ENCODE measurements around the gene TRIM14. TPM values are rescaled to one million over a fixed set of nuclear protein-coding genes. Genes with fewer than 3 reads are reported as not detected.
"Not testable (repeated sequence)": the region's sequence is repeated elsewhere in the genome, so short reads cannot be mapped to it uniquely, and the experiment has no call there.

Gene TRIM14
- total and polyA plus RNA-seq, 4 donors: 2.5 to 8.1 (median 4.9) TPM

- Histone ChIP-seq H3K27ac (ENCODE audit: low read depth, low read length) (no peak overlapping the region), H3K4me3 (ENCODE audit: low read depth, low read length) (peak overlapping the region; percentile 57), H3K9me3 (ENCODE audit: control insufficient read depth, insufficient read depth, low read length) (no peaks in the 10 kb centered on the region), H3K36me3 (ENCODE audit: control insufficient read depth, insufficient read depth, low read length) (no peaks in the 10 kb centered on the region), H3K27me3 (ENCODE audit: control insufficient read depth, insufficient read depth, low read length) (no peaks in the 10 kb centered on the region), H3K4me1 (ENCODE audit: control insufficient read depth, insufficient read depth, low read length) (peaks cover 12% of the 10 kb centered on the region)
- DNase-seq (ENCODE audit: low read depth in 4 of 6, low spot score in 6 of 6): no peak
- WGBS (ENCODE audit: insufficient coverage): 65% methylated on average over 5 of the region's 5 CpGs
Observed at GRCh38 chr9:98117984-98118639, 910 bp downstream of the TRIM14 start.

- not testable (repeated sequence) for H3K9me3 ChIP-seq (ENCODE audit: control insufficient read depth, insufficient read depth, low read length); H3K4me3 ChIP-seq (ENCODE audit: low read depth, low read length); DNase-seq (ENCODE audit: low read depth in 4 of 6, low spot score in 6 of 6); H3K27me3 ChIP-seq (ENCODE audit: control insufficient read depth, insufficient read depth, low read length); H3K27ac ChIP-seq (ENCODE audit: low read depth, low read length); H3K36me3 ChIP-seq (ENCODE audit: control insufficient read depth, insufficient read depth, low read length)
- H3K4me1 ChIP-seq (ENCODE audit: control insufficient read depth, insufficient read depth, low read length): peaks cover 12% of the 10 kb centered on the region
- WGBS (ENCODE audit: insufficient coverage): 89% methylated on average over 4 of the region's 6 CpGs
Observed at GRCh38 chr9:98117097-98117496, 1.9 kb downstream of the TRIM14 start.

GRCh38 chr9:98109052-98109451 lies 10.0 kb downstream of the TRIM14 start:
- no peaks in the 10 kb centered on the region for H3K9me3 ChIP-seq (ENCODE audit: control insufficient read depth, insufficient read depth, low read length)
- H3K27me3 ChIP-seq (ENCODE audit: control insufficient read depth, insufficient read depth, low read length): no peaks in the 10 kb centered on the region
- H3K4me3 ChIP-seq (ENCODE audit: low read depth, low read length): no peak overlapping the region
- WGBS (ENCODE audit: insufficient coverage): no CpG with 5 or more reads among the region's 3 CpGs
- no peak for DNase-seq (ENCODE audit: low read depth in 4 of 6, low spot score in 6 of 6)
- peaks cover 7% of the 10 kb centered on the region for H3K36me3 ChIP-seq (ENCODE audit: control insufficient read depth, insufficient read depth, low read length)
- H3K4me1 ChIP-seq (ENCODE audit: control insufficient read depth, insufficient read depth, low read length): no peaks in the 10 kb centered on the region
- no peak overlapping the region for H3K27ac ChIP-seq (ENCODE audit: low read depth, low read length)

- WGBS (ENCODE audit: insufficient coverage): 72% methylated on average over 2 of the region's 5 CpGs
- no peak overlapping the region for H3K4me3 ChIP-seq (ENCODE audit: low read depth, low read length)
- H3K27ac ChIP-seq (ENCODE audit: low read depth, low read length): no peak overlapping the region
- no peaks in the 10 kb centered on the region for H3K9me3 ChIP-seq (ENCODE audit: control insufficient read depth, insufficient read depth, low read length)
- no peaks in the 10 kb centered on the region for H3K27me3 ChIP-seq (ENCODE audit: control insufficient read depth, insufficient read depth, low read length)
- no peaks in the 10 kb centered on the region for H3K4me1 ChIP-seq (ENCODE audit: control insufficient read depth, insufficient read depth, low read length)
- peaks cover 7% of the 10 kb centered on the region for H3K36me3 ChIP-seq (ENCODE audit: control insufficient read depth, insufficient read depth, low read length)
- DNase-seq (ENCODE audit: low read depth in 4 of 6, low spot score in 6 of 6): no peak
Observed at GRCh38 chr9:98108531-98109031, 10.4 kb downstream of the TRIM14 start.

GRCh38 chr9:98107926-98108325 lies 11.1 kb downstream of the TRIM14 start:
- Histone ChIP-seq H3K36me3 (ENCODE audit: control insufficient read depth, insufficient read depth, low read length) (peaks cover 7% of the 10 kb centered on the region), H3K4me1 (ENCODE audit: control insufficient read depth, insufficient read depth, low read length) (no peaks in the 10 kb centered on the region), H3K27ac (ENCODE audit: low read depth, low read length) (no peak overlapping the region), H3K9me3 (ENCODE audit: control insufficient read depth, insufficient read depth, low read length) (no peaks in the 10 kb centered on the region), H3K27me3 (ENCODE audit: control insufficient read depth, insufficient read depth, low read length) (no peaks in the 10 kb centered on the region), H3K4me3 (ENCODE audit: low read depth, low read length) (no peak overlapping the region)
- 100% methylated on average over 1 of the region's 2 CpGs for WGBS (ENCODE audit: insufficient coverage)
- no peak for DNase-seq (ENCODE audit: low read depth in 4 of 6, low spot score in 6 of 6)

- 80% methylated on average over 7 of the region's 7 CpGs for WGBS (ENCODE audit: insufficient coverage)
- no peaks in the 10 kb centered on the region for H3K27me3 ChIP-seq (ENCODE audit: control insufficient read depth, insufficient read depth, low read length)
- peaks cover 7% of the 10 kb centered on the region for H3K36me3 ChIP-seq (ENCODE audit: control insufficient read depth, insufficient read depth, low read length)
- H3K27ac ChIP-seq (ENCODE audit: low read depth, low read length): no peak overlapping the region
- H3K4me1 ChIP-seq (ENCODE audit: control insufficient read depth, insufficient read depth, low read length): no peaks in the 10 kb centered on the region
- no peak for DNase-seq (ENCODE audit: low read depth in 4 of 6, low spot score in 6 of 6)
- no peak overlapping the region for H3K4me3 ChIP-seq (ENCODE audit: low read depth, low read length)
- H3K9me3 ChIP-seq (ENCODE audit: control insufficient read depth, insufficient read depth, low read length): no peaks in the 10 kb centered on the region
Observed at GRCh38 chr9:98105006-98105405, 14.0 kb downstream of the TRIM14 start.

- no peak for DNase-seq (ENCODE audit: low read depth in 4 of 6, low spot score in 6 of 6)
- H3K4me3 ChIP-seq (ENCODE audit: low read depth, low read length): no peak overlapping the region
- H3K4me1 ChIP-seq (ENCODE audit: control insufficient read depth, insufficient read depth, low read length): no peaks in the 10 kb centered on the region
- WGBS (ENCODE audit: insufficient coverage): 91% methylated on average over 2 of the region's 3 CpGs
- H3K36me3 ChIP-seq (ENCODE audit: control insufficient read depth, insufficient read depth, low read length): peaks cover 7% of the 10 kb centered on the region
- H3K27ac ChIP-seq (ENCODE audit: low read depth, low read length): no peak overlapping the region
- H3K27me3 ChIP-seq (ENCODE audit: control insufficient read depth, insufficient read depth, low read length): no peaks in the 10 kb centered on the region
- no peaks in the 10 kb centered on the region for H3K9me3 ChIP-seq (ENCODE audit: control insufficient read depth, insufficient read depth, low read length)
Observed at GRCh38 chr9:98104445-98104881, 14.6 kb downstream of the TRIM14 start.

GRCh38 chr9:98101868-98102273 lies 17.2 kb downstream of the TRIM14 start:
- H3K9me3 ChIP-seq (ENCODE audit: control insufficient read depth, insufficient read depth, low read length): no peaks in the 10 kb centered on the region
- H3K4me3 ChIP-seq (ENCODE audit: low read depth, low read length): no peak overlapping the region
- 27% methylated on average over 6 of the region's 6 CpGs for WGBS (ENCODE audit: insufficient coverage)
- no peak for DNase-seq (ENCODE audit: low read depth in 4 of 6, low spot score in 6 of 6)
- H3K4me1 ChIP-seq (ENCODE audit: control insufficient read depth, insufficient read depth, low read length): no peaks in the 10 kb centered on the region
- peaks cover 2% of the 10 kb centered on the region for H3K36me3 ChIP-seq (ENCODE audit: control insufficient read depth, insufficient read depth, low read length)
- H3K27ac ChIP-seq (ENCODE audit: low read depth, low read length): no peak overlapping the region
- no peaks in the 10 kb centered on the region for H3K27me3 ChIP-seq (ENCODE audit: control insufficient read depth, insufficient read depth, low read length)

- Histone ChIP-seq H3K27me3 (ENCODE audit: control insufficient read depth, insufficient read depth, low read length) (no peaks in the 10 kb centered on the region), H3K4me3 (ENCODE audit: low read depth, low read length) (no peak overlapping the region), H3K36me3 (ENCODE audit: control insufficient read depth, insufficient read depth, low read length) (peaks cover 2% of the 10 kb centered on the region), H3K27ac (ENCODE audit: low read depth, low read length) (no peak overlapping the region), H3K9me3 (ENCODE audit: control insufficient read depth, insufficient read depth, low read length) (no peaks in the 10 kb centered on the region), H3K4me1 (ENCODE audit: control insufficient read depth, insufficient read depth, low read length) (no peaks in the 10 kb centered on the region)
- WGBS (ENCODE audit: insufficient coverage): 95% methylated on average over 6 of the region's 7 CpGs
- DNase-seq (ENCODE audit: low read depth in 4 of 6, low spot score in 6 of 6): no peak
Observed at GRCh38 chr9:98101416-98101815, 17.6 kb downstream of the TRIM14 start.

GRCh38 chr9:98100456-98100855 lies 18.6 kb downstream of the TRIM14 start:
- no peaks in the 10 kb centered on the region for H3K4me1 ChIP-seq (ENCODE audit: control insufficient read depth, insufficient read depth, low read length)
- no peak overlapping the region for H3K27ac ChIP-seq (ENCODE audit: low read depth, low read length)
- no peaks in the 10 kb centered on the region for H3K9me3 ChIP-seq (ENCODE audit: control insufficient read depth, insufficient read depth, low read length)
- no peak overlapping the region for H3K4me3 ChIP-seq (ENCODE audit: low read depth, low read length)
- peaks cover 9% of the 10 kb centered on the region for H3K36me3 ChIP-seq (ENCODE audit: control insufficient read depth, insufficient read depth, low read length)
- H3K27me3 ChIP-seq (ENCODE audit: control insufficient read depth, insufficient read depth, low read length): no peaks in the 10 kb centered on the region
- no peak for DNase-seq (ENCODE audit: low read depth in 4 of 6, low spot score in 6 of 6)
